HG03159 (cell line): ENCODE results near the gene PHKA2.

Experiments
- ATAC-seq: cut with Tn5 transposase; IDR thresholded peaks from one replicate; pipeline ENCODE4 v1.9.1; 2021; ENCODE audit warnings: mild to moderate bottlenecking, moderate library complexity; ENCODE audit not compliant: unreplicated experiment

The PHKA2 gene

DNA sequence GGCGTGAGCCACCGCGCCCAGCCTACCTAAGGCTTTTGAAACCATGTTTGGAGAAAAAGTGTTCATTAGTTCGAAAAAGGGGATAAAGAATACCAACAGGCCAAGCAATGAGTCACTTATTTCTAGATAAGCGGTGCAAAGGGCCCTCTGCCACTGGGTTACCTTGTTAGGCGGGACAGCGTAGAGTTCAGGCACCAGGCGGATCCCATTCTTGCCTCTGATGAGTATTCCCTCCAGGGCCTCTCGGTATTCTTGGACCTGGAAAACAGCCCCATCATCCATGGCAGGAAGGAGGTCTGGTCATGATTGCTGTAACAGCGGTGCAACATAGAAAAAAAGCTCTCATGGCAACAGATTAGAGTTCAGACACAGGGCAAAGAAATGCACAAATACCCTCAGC lies 48.0 kb downstream of the PHKA2 start:
- ATAC-seq, result no peak

DNA sequence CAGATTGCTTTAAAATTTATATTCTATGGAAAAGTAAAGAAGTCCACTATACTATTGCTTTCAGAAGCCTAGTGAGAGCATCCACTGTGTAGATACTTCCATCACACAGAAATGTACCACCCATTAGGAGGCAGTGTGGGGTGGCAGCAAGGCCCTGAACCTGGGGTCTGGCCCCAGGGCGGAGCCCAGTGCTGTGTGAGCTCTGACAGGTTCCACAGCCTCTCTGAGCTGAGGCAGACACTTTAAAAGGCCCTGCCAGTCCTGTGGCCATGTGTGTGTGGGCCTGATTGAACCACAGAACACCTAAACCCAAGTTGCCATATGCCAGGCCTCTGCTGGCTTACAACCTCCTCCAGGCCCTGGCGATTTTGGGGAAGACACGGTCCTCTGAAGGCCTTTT lies 49.2 kb downstream of the PHKA2 start:
- ATAC-seq, result no peak

DNA sequence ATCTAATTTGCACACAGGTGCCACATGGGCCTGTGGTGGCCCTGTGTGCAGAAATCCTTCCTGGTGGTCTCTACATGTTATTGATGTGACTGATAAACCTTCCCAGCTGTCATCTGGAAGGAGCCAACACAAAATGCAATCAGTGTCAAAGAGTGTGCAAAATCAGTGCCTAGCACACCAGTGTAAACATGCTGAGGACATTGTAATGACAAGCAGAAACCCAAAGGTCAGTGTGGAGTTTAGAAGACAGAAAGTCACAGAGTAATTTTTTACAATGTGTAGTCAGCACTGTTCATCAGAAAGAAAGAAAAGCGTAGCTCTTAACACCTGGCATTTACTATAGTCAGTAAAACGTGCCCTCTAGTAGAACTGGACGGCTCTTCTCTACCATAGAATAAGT lies 50.3 kb downstream of the PHKA2 start:
- no peak for ATAC-seq

DNA sequence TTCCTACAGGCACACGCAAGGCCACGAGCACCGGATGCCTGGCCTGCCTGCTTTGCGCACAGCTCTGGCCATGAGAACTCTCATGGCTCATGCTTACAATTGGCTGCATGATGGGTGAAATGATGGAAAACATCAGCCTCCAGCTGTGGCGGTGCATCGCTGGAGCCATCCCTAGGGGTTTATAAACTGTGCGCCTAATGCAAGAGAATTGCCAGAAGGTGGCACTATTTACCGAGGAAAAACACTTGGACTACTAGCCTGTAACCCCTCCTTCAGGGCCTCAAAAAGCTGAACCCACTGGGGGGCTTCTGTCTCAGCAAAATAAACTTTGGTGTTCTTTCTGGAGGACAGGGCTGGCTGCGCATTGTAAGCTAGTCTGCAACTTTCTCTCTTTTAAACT lies 51.9 kb downstream of the PHKA2 start:
- no peak for ATAC-seq

DNA sequence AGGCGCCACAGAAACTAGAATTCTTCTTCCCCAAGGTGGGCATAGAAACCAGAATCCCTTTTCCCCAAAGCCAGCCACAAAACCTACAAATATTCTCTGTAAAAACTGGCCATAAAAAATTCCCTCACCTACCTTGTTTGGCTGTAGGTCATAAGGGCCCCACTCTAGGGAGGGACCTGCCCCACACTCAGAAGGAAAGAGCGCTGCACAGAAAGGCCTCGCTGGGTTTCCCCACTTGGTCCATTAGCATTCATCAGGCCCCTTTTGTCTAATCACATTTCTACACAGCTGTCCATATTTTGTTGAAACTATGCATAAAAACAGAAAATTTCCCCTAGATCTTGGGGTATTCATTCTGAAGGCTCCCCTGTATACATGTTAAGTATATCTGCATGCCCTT lies 54.1 kb downstream of the PHKA2 start:
- no peak for ATAC-seq

DNA sequence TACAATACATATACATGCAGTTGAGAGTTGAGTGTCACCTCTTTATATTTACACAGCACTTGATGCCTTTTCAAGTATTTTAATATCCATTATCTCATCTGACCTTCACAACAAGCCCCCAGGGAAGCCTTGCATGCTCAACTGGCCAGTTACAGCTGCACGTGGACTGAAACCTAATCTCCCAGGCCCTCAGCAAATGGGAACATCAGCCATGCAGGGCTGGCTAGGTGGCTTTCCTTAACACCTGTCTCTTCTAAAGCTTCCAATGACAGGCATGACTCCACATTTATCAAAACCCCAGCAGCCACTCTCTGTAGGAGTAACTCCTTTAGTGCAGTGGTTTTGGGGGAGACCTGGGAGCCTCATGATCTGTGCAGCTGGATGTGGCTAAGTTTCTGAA lies 56.4 kb downstream of the PHKA2 start:
- ATAC-seq, result no peak

DNA sequence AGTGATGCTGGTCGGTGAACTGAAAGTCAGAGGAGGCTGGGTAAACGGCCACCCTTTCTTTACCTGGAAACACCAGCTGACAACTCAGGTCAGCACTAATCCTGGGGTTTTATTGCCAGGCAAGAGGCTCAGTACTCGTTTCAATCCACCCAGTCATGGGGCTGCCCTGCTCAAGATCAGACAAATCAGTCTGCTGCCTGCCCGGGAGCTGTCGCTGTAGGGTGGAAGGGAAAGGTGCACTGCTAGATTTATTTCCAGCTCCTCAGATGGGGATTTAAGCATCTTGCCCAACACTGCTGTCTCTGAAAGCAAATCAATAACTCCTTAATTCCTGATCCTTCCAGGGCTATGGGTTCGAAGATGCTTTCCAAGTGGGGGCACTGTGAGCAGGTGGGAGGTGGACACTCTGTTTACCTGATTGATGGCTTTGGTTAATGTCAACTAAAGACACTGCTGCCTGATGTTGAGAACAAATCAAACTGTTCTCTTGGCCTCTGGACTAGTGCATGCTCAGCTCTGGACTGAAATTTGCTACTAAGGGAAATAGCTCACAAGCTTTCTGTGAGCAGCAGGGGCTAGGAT lies 59.3 kb downstream of the PHKA2 start:
- ATAC-seq, result no peak

DNA sequence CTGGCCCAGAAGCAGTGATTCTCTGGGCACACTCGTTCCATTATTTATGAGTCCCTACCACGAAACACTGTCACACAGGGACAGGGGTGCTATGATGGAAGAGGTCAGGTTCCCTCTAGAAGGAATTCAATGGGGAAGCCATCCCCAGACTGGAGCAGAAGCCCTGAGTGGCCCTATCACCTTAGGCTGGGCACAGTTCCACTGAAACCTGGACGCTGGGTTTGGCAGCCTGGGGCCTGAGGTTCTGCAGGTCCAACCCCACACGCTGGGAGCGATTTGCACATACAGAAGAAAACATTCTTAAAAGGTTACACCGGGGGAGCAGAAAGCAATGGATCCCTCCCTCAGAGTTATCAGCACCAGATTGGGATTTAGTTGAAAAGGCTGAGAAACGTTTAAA lies 63.3 kb downstream of the PHKA2 start:
- no peak for ATAC-seq

DNA sequence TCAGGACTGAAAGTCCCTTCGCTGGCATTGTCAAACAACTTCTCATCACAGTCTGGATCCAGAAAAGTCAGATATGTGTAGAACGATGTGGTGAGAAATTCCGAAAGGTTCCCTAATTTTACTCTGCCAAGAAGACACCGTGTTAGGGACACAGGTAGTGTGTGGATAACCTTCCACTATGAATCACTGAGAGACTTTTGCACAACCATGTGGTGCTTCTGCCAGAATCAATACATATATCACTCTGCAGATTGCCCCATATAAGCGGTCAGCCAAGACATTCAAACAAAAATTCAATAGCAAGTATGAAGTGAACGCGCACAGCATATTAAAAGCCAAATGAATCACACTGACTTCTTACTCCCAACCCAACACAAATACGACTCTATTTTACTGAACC lies 63.8 kb downstream of the PHKA2 start:
- no peak for ATAC-seq

DNA sequence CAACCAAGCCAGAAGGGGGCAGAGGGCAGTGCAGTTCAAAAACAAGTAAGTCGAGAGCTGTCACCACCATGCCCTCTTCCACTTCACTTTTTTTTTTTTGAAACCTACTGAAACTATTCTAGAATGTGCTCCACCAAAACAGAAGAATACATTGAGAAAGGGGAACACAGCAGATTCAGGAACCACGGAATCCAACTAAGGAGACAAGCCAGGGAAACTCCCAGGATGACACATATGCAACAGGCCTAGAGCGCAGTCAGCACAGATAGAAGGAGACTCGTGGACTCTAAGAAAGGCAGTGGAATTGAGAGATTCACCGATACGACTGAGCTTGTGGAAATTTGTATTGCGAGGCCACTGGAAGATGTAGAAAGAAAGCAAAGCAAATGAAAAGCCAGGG lies 66.1 kb downstream of the PHKA2 start:
- ATAC-seq, result no peak

DNA sequence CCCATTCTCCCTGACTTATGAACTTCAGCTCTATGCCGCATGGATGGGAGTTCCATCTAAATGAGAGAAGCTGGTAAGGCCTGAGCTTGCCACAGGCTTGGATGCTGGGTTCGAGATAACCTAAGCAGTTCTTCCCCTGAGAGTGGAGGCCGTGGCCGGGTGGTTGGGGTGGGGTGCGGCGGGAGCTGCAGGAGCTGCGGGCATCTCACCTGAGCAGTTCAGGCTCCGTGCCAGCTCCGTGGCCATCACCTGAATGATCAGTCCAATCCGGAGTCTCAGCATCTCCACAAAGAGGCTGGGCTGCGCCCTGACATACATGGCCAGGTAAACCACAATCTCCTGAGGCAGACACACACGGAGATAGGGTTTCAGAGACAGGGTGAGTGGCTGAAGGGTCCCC lies 77.6 kb downstream of the PHKA2 start:
- no peak for ATAC-seq

DNA sequence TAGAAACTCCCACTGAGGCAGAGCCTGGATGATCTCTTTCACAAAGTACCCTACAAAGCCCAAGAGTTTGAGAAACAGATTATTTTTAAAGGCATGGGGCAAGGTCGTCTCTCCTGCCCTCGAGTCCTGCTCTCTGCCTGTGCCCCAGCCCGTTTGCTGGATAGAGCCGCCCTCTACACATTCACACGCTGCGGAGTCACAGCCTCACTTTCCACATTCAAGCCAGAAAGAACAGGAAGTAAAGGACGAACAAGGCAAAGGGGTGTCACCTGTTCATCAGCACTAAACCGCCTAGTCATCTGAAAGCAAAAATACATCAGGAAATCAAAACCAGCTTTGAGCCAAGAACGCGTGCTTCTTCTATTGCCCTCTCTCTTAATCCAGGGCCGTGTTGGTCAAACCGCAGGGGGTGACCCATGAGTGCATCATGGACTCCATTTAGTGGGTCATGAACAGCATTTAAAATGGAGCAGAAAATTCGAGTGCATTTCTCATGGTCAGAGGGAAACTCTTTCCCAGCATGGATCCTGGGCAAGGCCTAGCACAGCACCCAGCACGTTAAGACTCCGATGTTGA lies 83.4 kb downstream of the PHKA2 start:
- ATAC-seq, result no peak

DNA sequence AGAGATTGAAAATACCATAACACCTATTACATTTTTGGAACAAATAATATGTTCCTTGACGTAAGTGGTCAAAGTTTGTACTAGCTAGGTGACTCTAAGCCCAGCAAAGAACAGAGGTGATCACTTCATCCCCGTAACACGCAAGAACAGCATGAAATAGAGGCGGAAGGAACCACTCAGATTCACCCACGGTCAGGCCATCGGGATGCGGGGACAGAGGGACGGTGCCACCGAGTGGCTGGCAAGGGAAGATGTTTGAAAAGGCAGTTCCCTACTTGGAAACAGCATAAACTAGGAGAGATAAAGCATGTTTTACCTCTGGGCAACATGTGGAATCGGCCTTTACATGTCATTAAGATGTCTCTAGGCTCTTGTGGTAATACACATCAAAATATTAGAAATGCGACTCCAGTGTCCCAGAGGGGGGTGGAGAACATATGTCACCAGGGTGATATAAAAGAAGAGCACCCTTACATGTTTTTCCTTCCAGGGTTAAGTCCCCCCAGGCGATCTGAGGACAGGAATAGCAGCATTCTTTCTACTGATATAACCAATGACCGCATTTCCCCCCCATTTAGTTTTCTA lies 84.0 kb downstream of the PHKA2 start:
- ATAC-seq, result no peak

DNA sequence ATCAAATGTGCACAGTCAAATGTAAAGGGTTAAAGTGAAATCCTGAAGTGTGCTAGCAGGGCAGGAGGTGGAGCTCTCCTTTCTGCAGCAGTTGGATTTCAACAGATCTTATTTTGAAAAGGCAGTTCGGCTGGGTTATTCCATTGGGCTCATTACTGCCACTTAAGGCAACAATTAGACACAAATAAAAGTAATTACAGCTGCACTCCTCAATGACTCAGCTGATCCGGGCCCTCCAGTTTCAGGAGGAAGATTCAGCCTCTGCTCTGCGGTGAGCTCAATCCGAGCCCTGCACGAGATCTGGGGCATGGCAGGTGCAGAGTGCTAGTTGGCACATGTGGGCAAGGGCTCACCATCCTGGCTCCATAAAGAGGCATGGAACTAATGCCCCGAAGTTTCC lies 85.4 kb downstream of the PHKA2 start:
- ATAC-seq, result no peak

DNA sequence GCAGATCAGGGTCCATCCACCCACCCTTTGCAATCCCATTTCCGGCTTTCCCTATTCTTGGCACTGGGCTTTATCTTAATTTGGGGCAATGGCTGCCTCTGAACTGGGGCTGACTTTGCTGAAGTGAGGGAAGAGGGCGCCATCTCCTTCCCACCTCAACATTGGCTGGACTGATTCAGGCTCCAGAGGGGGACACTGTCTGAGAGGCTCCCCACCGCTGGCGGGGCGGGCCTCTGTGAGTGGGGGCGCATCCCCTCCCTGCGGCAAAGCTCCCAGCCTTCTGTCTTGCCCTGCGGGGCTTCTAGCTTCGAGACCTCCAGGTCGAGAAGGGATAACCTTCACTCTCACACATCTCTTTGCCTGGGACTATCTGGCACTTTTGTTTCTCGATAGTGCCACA lies 85.8 kb downstream of the PHKA2 start:
- no peak for ATAC-seq

DNA sequence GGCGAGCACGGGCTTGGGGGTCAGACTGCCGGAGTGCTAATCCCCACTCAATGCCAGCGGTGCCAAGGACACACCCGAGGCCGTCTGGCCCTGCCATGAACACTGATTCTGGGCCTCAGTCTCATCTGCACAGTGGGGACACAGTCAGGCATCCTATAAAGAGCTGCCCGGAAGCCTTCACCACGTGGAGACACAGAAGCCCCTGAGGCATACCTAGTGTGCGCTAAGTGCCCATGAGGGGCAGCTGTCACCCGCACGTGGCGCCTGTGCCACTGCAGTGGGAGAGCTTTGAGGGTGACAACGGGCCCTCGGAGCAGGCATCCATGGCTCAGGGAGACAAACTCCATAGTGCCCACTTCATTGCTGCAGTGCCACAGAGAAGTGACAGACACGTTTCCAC lies 86.3 kb downstream of the PHKA2 start:
- no peak for ATAC-seq

DNA sequence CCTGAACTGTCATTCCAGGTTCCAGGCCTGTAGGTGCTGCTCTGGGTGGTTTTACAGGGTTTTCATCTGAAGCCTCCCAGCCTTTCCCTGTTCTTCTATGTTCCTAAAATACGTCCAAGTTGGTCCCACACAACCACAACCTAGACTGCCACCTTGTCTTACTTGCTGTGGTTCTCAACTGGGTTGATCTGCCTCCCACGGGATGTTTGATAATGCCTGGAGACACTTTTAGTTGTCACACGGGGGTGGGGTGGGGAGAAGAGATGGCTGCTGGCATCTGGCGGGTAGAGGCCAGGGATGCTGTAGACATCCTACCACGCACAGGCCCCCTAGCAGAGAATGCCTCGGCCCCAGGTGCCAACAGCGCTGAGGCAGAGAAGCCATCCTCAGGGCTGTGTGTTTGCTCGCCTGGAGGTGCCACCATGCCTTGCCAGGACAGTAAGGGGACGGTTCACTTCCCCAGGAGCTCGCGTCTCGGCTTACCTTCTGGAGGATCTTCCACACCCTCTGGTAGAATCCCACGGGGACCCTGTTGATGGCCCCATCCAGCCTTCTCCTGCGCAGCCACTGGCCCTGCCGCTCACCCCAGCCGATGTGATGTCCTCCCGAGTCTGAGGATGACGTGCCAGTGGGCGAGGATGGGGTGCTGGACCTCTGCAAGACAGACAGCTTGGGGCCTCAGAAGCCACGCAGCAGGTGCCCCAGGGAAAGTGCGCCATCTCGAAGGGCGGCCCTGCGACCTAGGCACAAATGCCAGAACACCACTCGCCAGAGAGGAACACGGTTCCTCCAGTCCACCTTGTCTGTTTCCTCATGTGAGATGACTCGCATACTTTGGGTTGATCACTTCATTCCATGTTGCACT lies 87.0 kb downstream of the PHKA2 start:
- ATAC-seq, result no peak

DNA sequence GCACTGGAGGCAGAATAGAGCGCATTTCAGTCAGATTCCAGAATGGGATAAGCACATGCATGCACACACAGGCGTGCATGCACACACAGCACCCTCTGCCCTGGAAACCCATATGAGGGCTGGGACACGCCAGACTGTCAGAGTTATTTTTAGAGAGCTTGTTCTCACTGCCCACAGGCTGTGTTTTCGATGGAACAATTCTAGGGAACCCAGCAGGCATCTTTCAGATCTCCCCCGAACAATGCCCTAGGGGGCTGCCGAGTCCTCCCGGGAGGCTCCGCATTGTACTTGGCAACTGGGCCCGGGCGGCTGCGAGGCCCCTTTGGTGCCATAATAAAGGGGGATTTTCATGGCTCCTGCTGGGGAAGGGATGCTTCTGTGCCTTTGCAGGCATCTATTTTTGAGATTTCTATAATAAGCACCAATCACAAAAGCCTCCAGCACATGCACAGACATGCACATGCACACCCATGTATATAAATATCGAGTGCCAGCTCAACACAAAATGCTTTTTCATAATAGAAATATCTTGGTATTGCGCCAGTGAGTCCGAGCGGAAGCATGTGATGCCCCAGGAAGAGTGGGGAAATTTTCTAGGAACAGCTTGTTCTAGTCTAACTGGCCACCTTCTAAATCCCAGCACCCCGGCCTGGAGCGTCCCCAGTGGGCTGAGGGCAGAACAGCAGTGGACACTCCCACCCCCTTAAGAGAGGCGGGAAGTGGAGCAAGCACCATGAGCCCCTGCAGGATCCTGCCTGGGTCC lies 88.5 kb downstream of the PHKA2 start:
- ATAC-seq, result no peak

DNA sequence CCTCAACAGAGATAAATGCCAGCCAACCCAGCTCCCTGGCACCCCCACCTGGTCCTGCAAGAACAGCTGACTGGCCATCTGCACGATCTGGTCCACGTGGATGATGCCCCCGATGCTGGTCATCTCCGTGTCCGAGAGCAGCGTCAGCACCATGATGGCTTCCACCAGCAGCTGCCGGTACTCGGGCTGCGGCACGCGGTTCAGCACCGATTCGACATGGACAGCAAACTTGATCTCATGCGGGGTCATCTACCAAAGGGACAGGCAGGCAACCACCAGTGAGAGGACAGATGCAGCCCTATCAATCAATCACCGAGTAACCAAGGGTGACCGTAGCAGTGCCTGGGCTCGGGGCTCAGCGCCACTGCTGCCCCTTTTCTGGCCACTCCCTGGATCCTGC lies 89.8 kb downstream of the PHKA2 start:
- ATAC-seq, result no peak

DNA sequence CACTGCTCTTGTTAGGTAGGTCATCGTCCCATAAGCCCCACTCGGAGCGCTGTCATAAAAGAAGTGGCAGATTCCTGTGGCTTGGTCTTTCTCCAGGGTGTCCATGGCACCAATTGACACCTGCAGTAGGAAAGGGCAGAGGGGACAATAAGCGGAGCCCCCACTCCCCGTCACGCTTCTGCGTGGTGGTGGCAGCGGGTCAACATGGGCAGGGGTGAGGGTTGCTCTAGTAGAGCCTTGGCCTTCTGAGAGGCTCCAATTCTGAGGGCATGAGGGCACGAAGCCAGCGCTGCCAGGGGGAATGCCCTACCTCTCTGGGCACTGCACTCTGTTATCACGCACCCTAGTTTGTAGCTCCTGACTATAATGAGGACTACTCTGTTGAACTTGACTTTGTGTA lies 90.4 kb downstream of the PHKA2 start:
- no peak for ATAC-seq

DNA sequence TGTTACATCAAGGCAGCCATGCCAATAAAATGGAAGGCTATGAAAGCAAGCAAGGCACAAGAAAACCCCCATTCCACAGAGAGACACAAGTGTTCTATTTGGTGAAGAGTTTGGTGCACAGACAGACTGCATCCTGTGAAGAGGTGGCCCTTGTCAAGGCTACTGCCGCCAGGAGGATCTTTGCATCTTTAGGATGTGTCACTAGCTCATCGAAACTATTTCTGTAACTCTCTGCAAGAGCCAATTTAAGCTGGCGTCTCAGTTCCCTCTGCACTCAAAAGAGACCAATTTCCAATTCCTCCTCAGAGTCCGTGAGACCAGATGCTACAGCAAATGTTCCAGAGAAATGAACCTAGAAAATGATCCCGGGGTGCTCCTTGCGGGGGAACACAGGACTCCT lies 91.0 kb downstream of the PHKA2 start:
- ATAC-seq, result no peak
